GM19025 (cell line): ENCODE measurements around the gene KLF6.
A peak's percentile ranks its signal among the peaks of the same experiment; 100 is the strongest.

Experiments
- ATAC-seq: cut with Tn5 transposase; IDR thresholded peaks from one replicate; pipeline ENCODE4 v1.9.1; 2021; ENCODE audit warnings: mild to moderate bottlenecking, low read depth, moderate library complexity; ENCODE audit not compliant: unreplicated experiment

KLF6 gene

GRCh38 chr10:3759397-3759796 lies 25.6 kb downstream of the KLF6 start:
- no peak for ATAC-seq

- no peak for ATAC-seq
Observed at GRCh38 chr10:3758491-3758970, 26.5 kb downstream of the KLF6 start.

GRCh38 chr10:3757638-3758490 lies 27.1 kb downstream of the KLF6 start:
- peak; percentile 90 for ATAC-seq

GRCh38 chr10:3757250-3757637 lies 27.8 kb downstream of the KLF6 start:
- no peak for ATAC-seq

GRCh38 chr10:3756360-3756740 lies 28.7 kb downstream of the KLF6 start:
- no peak for ATAC-seq

GRCh38 chr10:3755440-3756359 lies 29.3 kb downstream of the KLF6 start:
- ATAC-seq = no peak

GRCh38 chr10:3754727-3755439 lies 30.1 kb downstream of the KLF6 start:
- ATAC-seq = no peak

GRCh38 chr10:3750854-3751253 lies 34.2 kb downstream of the KLF6 start:
- ATAC-seq = no peak

GRCh38 chr10:3750006-3750816 lies 34.8 kb downstream of the KLF6 start:
- no peak for ATAC-seq

GRCh38 chr10:3749600-3749999 lies 35.4 kb downstream of the KLF6 start:
- ATAC-seq = no peak

GRCh38 chr10:3749011-3749410 lies 36.0 kb downstream of the KLF6 start:
- ATAC-seq = no peak

- ATAC-seq = no peak
Observed at GRCh38 chr10:3748484-3748883, 36.5 kb downstream of the KLF6 start.

- no peak for ATAC-seq
Observed at GRCh38 chr10:3747984-3748383, 37.0 kb downstream of the KLF6 start.

- no peak for ATAC-seq
Observed at GRCh38 chr10:3747248-3747960, 37.6 kb downstream of the KLF6 start.

GRCh38 chr10:3746634-3747033 lies 38.4 kb downstream of the KLF6 start:
- no peak for ATAC-seq

GRCh38 chr10:3745521-3745920 lies 39.5 kb downstream of the KLF6 start:
- no peak for ATAC-seq

- no peak for ATAC-seq
Observed at GRCh38 chr10:3741688-3742461, 43.1 kb downstream of the KLF6 start.

- ATAC-seq = peak; percentile 58
Observed at GRCh38 chr10:3740157-3740871, 44.7 kb downstream of the KLF6 start.
